IPS-20b (cell line): ENCODE results near the gene HNRNPM.
"Not testable (repeated sequence)": the region's sequence is repeated elsewhere in the genome, so short reads cannot be mapped to it uniquely, and the experiment has no call there.

ENCODE experiments used
- H3K27ac ChIP-seq: one replicate; pipeline ENCODE4 v1.5.1; 2013; ENCODE audit warnings: low read length
- H3K27me3 ChIP-seq: 2 replicates; pipeline ENCODE4 v1.6.1; 2013; ENCODE audit warnings: mild to moderate bottlenecking, low read length, inconsistent platforms; ENCODE audit not compliant: insufficient read depth
- H3K36me3 ChIP-seq: 2 replicates; pipeline ENCODE4 v1.6.1; 2013; ENCODE audit warnings: low read depth, mild to moderate bottlenecking, inconsistent platforms, low read length, moderate library complexity; ENCODE audit not compliant: insufficient read depth
- H3K4me1 ChIP-seq: 2 replicates; pipeline ENCODE4 v1.6.1; 2013; ENCODE audit warnings: mild to moderate bottlenecking, control low read depth, inconsistent platforms, low read length, moderate library complexity; ENCODE audit not compliant: insufficient read depth
- H3K4me3 ChIP-seq: 2 replicates; pipeline ENCODE4 v1.5.1; 2013; ENCODE audit warnings: mild to moderate bottlenecking, low read length, inconsistent platforms
- H3K9ac ChIP-seq: 2 replicates; pipeline ENCODE4 v1.6.1; 2013; ENCODE audit warnings: low read depth, mild to moderate bottlenecking, inconsistent platforms, low read length, moderate library complexity
- H3K9me3 ChIP-seq: 2 replicates; pipeline ENCODE4 v1.6.1; 2013; ENCODE audit warnings: mild to moderate bottlenecking, low read depth, low read length, inconsistent platforms; ENCODE audit not compliant: insufficient read depth

The HNRNPM gene

GRCh38 chr19:8429826-8430225 lies 14.9 kb upstream of the HNRNPM start:
- Histone ChIP-seq H3K27me3 (no peaks in the 10 kb centered on the region), H3K9me3 (no peaks in the 10 kb centered on the region), H3K9ac (no peak overlapping the region), H3K4me3 (no peak overlapping the region), H3K27ac (no peak overlapping the region), H3K4me1 (no peaks in the 10 kb centered on the region), H3K36me3 (no peaks in the 10 kb centered on the region)

GRCh38 chr19:8430650-8431049 lies 14.1 kb upstream of the HNRNPM start:
- no peaks in the 10 kb centered on the region for H3K27me3 ChIP-seq
- H3K4me3 ChIP-seq = no peak overlapping the region
- H3K9ac ChIP-seq = no peak overlapping the region
- H3K27ac ChIP-seq = no peak overlapping the region
- H3K4me1 ChIP-seq = no peaks in the 10 kb centered on the region
- no peaks in the 10 kb centered on the region for H3K36me3 ChIP-seq
- no peaks in the 10 kb centered on the region for H3K9me3 ChIP-seq

GRCh38 chr19:8438236-8438635 lies 6.5 kb upstream of the HNRNPM start:
- Histone ChIP-seq H3K4me3 (no peak overlapping the region), H3K9ac (no peak overlapping the region), H3K4me1 (no peaks in the 10 kb centered on the region), H3K27me3 (no peaks in the 10 kb centered on the region), H3K27ac (no peak overlapping the region), H3K36me3 (peaks cover 4% of the 10 kb centered on the region; the same call in 1 of the 2 replicates), H3K9me3 (no peaks in the 10 kb centered on the region)

DNA sequence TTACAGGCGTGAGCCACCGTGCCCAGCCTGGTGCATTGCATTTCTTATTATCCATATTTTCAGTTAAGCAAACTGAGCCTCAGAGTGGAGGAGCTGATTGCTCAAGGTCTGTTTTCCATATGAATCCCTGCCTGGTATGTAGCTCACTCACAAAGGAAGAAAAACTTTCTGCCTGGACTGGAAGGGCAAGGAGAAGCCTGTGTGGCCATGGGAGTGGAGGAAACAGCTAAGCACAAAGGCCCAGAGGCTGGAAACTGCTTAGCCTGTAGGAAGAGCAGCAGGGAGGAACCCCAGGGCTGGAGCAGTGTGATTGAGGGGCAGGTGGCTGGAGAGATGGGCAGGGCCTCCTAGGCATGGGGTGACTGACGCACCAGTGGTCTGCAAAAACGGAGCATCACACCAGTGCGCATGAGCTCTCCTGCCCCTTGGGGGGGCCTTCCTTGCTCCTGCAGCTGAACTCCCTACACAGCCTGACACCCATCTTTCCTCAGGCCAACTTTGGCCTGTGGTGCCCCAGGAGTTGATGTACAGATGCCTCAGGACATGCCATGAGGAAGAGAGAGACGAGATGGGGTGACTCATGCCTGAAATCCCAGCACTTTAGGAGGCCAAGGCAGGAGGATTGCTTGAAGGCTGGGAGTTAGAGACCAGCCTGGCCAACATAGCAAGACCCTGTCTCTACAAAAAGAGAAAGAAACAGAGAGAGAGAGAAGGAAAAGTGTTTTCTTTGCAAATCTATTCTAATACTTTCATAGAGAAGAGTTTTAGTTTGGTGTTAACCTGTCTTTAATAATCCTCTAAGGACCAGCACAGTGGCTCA lies 2.8 kb upstream of the HNRNPM start:
- peaks cover 8% of the 10 kb centered on the region; the same call in 1 of the 2 replicates for H3K4me1 ChIP-seq
- H3K4me3 ChIP-seq = no peak overlapping the region
- H3K27ac ChIP-seq = no peak overlapping the region
- no peaks in the 10 kb centered on the region for H3K9me3 ChIP-seq
- peaks cover 18% of the 10 kb centered on the region for H3K36me3 ChIP-seq
- peak overlapping the region; percentile 13; the same call in 1 of the 2 replicates for H3K9ac ChIP-seq
- H3K27me3 ChIP-seq = no peaks in the 10 kb centered on the region

GRCh38 chr19:8444140-8444676 lies 567 bp upstream of the HNRNPM start:
- Histone ChIP-seq H3K9ac (peak overlapping the region; percentile 99), H3K27ac (peak overlapping the region; percentile 90), H3K4me3 (peak overlapping the region; percentile 99), H3K36me3 (peaks cover 31% of the 10 kb centered on the region), H3K4me1 (peaks cover 22% of the 10 kb centered on the region)
- not testable (repeated sequence) for H3K27me3 ChIP-seq, H3K9me3 ChIP-seq

DNA sequence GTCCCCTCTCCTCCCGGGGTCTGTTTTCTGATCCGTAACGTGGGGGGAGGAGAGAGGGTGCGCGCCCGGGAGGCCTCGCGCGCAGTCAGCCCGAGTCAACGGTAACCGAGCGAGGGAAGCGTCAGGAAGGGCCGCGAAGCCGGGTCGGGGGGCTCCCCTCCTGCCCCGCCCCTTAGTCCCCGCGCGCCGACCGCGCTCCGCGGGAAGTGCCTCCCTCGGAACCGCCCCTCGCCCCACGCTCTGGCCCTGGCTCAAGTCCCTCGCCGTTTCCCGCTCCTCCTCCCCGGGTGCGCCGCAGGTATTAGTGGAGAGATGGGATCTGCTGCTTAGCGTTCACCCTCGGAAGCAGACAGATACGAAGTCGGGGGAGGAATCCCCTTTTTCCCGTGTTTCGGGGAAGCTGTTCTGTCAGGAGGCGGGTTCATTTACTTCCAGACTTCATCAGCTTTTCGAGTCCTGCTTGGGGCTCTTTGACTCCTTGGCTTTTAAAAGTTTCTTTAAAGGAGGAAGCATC lies 770 bp downstream of the HNRNPM start:
- H3K27me3 ChIP-seq = no peaks in the 10 kb centered on the region
- H3K27ac ChIP-seq = peak overlapping the region; percentile 92
- peak overlapping the region; percentile 99 for H3K9ac ChIP-seq
- H3K4me3 ChIP-seq = peak overlapping the region; percentile 99
- peaks cover 32% of the 10 kb centered on the region for H3K36me3 ChIP-seq
- peaks cover 31% of the 10 kb centered on the region for H3K4me1 ChIP-seq
- H3K9me3 ChIP-seq = no peaks in the 10 kb centered on the region

- Histone ChIP-seq H3K4me3 (peak overlapping the region; percentile 99), H3K36me3 (peaks cover 34% of the 10 kb centered on the region), H3K9ac (peak overlapping the region; percentile 99), H3K4me1 (peaks cover 32% of the 10 kb centered on the region), H3K9me3 (no peaks in the 10 kb centered on the region), H3K27ac (peak overlapping the region; percentile 92), H3K27me3 (no peaks in the 10 kb centered on the region)
Measured at GRCh38 chr19:8446061-8446709, 1.4 kb downstream of the HNRNPM start.

- Histone ChIP-seq H3K36me3 (peaks cover 66% of the 10 kb centered on the region), H3K4me1 (peaks cover 45% of the 10 kb centered on the region), H3K27ac (no peak overlapping the region)
Measured at GRCh38 chr19:8449830-8450229, 5.1 kb downstream of the HNRNPM start.

DNA sequence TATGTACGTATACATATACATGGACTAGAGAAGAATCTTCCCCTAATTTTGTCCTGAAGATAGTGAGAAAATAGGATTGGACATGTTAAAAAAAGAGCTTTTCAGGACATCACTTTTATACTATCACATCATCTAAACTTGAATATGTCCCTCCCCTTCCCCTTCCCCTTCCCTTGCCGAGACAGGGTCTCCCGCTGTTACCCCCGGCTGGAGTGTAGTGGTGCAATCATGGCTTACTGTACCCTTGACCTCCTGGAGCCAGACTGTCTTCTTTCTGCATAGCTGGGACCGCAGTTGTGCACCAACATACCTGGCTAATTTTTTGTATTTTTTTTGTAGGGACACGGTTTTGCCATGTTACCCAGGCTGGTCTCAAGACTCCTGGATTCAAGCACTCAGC lies 6.6 kb downstream of the HNRNPM start:
- Histone ChIP-seq H3K4me1 (peaks cover 43% of the 10 kb centered on the region), H3K9me3 (no peaks in the 10 kb centered on the region), H3K9ac (no peak overlapping the region), H3K27me3 (no peaks in the 10 kb centered on the region), H3K27ac (no peak overlapping the region), H3K36me3 (peaks cover 73% of the 10 kb centered on the region), H3K4me3 (0 out of 2 replicates have a peak overlapping the region, but pooled peaks have one; percentile 6)

More at GRCh38 chr19:8449830-8450229, 5.1 kb downstream of the HNRNPM start:
- no peaks in the 10 kb centered on the region for H3K9me3 ChIP-seq
- peak overlapping the region; percentile 57; the same call in 1 of the 2 replicates for H3K9ac ChIP-seq
- H3K27me3 ChIP-seq = no peaks in the 10 kb centered on the region
- H3K4me3 ChIP-seq = peak overlapping the region; percentile 43; the same call in 1 of the 2 replicates

DNA sequence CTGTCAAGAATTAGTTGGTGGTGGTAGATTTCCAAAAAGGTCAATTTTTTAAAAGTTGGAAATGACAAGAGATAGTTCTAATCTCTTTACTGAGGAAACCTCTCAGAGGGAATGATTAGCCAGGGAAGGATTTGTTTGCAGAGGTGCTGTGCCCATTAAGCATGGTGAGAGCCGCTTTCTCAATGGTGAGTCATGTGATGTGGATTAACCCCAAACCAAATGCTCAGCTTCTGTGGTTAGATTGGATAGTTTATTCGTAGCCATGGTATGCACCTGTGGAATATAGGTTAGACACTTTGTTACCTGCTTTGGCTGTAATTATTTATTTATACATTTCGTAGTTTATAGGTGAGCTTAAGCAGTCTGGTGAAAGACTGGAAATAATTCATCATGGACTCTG lies 7.1 kb downstream of the HNRNPM start:
- Histone ChIP-seq H3K36me3 (peaks cover 73% of the 10 kb centered on the region), H3K9ac (no peak overlapping the region), H3K27ac (no peak overlapping the region), H3K4me3 (0 out of 2 replicates have a peak overlapping the region, but pooled peaks have one; percentile 6), H3K9me3 (no peaks in the 10 kb centered on the region), H3K27me3 (no peaks in the 10 kb centered on the region), H3K4me1 (peaks cover 40% of the 10 kb centered on the region)

DNA sequence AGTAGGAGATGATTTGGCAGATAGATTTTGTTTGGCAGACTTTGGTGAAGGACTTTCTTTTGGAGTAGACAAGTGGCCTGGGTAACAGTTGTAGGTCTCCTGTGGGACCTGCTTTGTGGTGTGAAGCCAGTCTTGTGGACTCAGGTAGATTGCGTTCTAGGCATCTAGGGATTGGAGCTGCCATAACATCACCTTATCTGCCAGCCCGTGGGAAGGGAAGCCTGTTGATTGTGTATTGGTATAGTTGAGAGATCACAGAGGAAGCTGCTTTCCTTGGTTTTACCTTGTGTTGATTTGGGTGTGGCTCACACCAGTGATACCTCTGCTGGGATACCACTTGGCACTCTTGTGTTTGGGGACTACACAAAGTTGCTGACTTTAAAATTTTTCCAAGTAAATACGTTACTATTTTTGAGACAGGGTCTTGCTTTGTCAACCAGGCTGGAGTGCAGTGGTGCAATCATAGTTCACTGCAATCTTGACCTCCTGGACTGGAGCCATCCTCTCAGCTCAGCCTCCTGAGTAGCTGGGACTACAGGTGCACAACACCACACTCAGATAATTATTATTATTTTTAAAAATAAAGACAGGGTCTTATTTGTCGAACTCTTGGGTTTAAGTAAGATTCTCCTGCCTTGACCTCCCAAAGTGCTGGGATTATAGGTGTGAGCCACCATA lies 7.8 kb downstream of the HNRNPM start:
- Histone ChIP-seq H3K36me3 (peaks cover 73% of the 10 kb centered on the region), H3K27me3 (no peaks in the 10 kb centered on the region), H3K4me3 (no peak overlapping the region), H3K9ac (no peak overlapping the region), H3K9me3 (no peaks in the 10 kb centered on the region), H3K27ac (no peak overlapping the region), H3K4me1 (peaks cover 39% of the 10 kb centered on the region)
